OCI-LY3 (cell line): ENCODE data around the gene SLC26A11.
"Not testable (repeated sequence)": the region's sequence is repeated elsewhere in the genome, so short reads cannot be mapped to it uniquely, and the experiment has no call there.

ENCODE experiments used
- CTCF ChIP-seq: fragments of 200-600, 300-600 bp; sonication (generic); IDR thresholded peaks from 2 replicates; pipeline ENCODE4 v1.5.1; 2014; ENCODE audit warnings: antibody characterized with exemption, low read length, low read depth
- EZH2phosphoT487 ChIP-seq: fragments of 200-600 bp; shearing (Covaris generic); IDR thresholded peaks from 2 replicates; pipeline ENCODE4 v1.6.1; 2018; ENCODE audit warnings: antibody characterized with exemption, mixed run types, low read depth

GRCh38 chr17:80300756-80301155 lies 80.5 kb downstream of the SLC26A11 start:
- TF ChIP-seq CTCF, EZH2phosphoT487: not testable (repeated sequence)
